GM08714 (cell line): Measurements from ENCODE around the gene HSPG2.

Experiments
- H3K4me3 ChIP-seq: fragments of 200-500 bp; sonication (Bioruptor generic); 2 replicates; pipeline ENCODE4 v1.5.1; 2014; ENCODE audit warnings: mild to moderate bottlenecking, low read length, inconsistent platforms
- ZNF274 ChIP-seq: IDR thresholded peaks from 2 replicates; pipeline ENCODE4 v1.6.1; 2012; ENCODE audit warnings: mild to moderate bottlenecking, low read depth, low read length

The HSPG2 gene

DNA sequence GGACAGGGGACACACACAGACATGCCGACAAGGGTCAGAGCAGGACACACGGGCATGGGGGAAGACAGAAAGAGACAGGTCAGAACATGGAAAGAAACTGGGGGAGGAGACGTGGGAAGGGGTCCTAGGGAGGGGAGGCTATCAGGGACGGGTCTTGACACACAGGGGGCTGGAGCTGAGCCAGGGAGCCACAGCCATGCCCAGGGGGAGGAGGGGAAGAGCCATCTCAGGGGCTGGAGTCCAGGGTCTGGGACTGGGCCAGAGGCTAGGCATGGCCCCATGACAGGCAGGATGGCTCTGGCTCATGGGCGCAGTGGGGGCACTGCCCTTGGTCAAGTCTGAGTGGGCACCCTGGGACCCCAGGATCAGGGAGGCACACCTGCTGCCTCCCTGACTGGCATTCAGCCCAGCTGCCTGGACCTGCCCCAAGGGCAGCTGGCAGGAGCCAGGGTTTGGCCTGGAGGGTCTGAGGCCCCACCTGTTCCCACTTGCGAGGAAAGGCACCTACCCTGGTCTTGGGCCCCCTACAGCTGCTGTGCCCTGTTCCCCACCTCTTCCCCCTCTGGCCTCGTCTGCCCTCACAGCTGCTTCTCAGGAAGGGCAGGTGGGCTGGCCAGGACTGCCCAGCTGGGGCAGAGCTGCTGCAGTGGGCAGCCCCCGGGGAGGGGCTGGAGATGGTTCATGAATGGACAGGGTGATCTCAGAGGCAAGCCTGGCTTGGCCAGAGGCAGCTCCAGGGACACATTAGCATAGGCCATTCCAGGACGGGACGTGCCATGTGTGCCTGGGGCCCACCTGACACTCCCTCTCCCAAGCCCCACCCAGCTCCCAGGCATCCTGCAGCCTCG, 42.9 kb downstream of the HSPG2 start:
- no peak overlapping the region for H3K4me3 ChIP-seq
- no peak for TF ChIP-seq ZNF274

DNA sequence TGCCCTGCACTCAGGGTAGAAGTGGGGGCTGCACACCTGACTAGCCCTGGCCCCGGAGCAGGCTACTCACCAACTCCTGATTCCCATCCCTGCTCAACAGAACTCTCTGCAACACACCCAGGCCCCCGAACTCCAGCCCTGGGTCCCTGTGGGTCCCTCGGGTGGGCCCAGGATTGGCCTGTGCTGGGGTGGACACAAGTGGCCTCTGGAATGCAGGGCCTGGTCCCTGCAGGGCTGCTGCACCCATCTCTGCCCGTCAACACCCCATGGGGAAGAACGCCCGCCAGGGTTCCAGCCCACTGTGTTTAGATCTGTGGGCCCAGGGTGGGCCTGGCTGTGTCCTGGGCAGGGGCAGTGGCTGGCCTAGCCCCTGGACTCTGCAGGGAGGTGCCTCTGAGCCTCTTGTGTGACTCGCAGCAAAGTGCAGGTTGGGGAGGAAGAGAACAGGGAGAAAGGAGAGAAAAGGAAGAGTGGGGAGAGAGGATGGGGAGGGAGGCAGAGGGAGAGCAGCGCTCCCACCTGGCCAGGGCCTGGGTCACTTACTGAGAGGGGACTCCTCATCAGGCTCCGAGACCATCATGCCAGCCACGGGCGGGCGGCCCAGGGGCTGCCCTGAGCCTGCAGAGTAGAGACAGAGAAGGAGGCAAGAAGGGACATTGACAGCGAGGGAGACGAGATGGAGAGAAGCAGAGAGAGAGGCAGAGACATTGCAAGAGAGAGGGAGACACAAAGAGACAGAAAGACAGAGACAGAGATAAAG, 43.9 kb downstream of the HSPG2 start:
- H3K4me3 ChIP-seq = no peak overlapping the region
- no peak for TF ChIP-seq ZNF274

DNA sequence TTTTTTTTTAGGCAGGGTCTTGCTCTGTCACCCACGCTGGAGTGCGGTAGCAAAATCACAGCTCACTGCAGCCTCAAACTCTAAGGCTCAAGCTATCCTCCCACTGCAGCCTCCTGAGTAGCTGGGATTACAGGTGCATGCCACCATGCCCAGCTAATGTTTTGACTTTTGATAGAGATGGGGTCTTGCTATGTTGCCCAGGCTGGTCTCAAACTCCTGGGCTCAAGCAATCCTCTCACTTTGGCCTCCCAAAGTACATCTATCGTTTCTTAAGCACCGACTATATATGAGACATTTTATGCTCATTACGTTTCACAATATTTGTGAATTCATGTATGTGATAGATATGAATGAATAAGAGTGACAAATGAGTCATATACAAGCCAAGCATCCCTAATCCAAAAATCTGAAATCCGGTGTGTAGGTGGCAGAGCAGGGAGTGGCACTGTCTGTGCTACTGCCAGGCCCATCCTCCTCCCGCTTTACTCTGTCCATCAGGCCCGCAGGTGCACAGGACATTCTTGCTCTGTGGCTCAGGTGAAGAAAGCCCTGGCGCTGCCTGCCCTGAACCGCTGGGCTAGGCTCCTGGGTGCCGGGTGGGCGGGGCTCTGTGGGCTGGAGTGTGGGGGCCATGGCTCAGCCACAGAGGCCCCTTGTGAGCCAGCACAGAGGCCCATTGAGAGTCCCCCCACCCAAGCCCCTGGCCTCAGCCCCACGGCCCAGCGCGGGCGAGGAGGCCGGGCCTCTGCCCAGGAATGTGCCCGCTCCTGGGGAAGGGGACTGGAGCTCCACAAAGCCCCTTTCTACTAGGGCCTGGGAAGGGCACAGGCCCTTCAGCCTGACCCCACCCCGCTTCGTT, 45.3 kb downstream of the HSPG2 start:
- TF ChIP-seq ZNF274 = no peak
- H3K4me3 ChIP-seq = no peak overlapping the region

DNA sequence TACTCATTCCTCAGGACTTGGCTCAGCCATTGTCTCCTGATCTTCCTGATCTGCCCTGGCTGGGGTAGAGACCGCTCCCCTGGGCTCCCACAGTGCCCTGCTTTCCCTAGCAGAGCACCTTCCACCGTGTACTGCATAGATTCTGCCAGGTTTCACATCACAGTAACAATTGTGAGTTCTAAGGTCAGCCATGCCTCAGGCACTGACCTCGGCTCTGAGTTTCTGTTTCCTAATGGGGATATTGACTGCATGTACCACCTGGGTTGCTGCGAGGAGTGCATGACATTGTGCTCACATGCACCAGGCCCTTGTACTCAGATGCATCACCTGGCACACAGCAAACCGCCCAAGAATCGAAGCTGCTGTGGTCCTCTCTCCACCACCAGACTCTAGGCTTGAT, 46.0 kb downstream of the HSPG2 start:
- no peak overlapping the region for H3K4me3 ChIP-seq
- TF ChIP-seq ZNF274 = no peak

- TF ChIP-seq ZNF274 = no peak
Measured at GRCh38 chr1:21888500-21888899, 48.6 kb downstream of the HSPG2 start.

DNA sequence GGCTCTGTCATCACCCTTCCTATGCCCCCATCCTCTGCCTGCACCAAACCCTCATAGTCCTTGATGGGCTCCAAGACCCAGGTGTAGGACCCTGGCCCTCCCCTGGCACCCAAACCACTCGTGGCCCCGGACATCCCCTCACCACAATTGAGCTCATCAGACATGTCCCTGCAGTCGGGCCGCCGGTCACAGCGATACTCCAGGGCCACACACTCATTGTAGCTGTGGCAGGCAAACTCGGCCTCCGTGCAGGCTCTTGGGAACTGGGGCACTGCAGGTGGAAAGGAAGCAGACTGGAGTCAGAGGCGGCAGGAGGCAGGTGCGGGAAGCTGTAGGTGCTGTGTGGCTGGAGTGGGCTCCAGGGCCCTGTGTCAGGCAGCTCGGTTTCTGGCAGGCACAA, 49.3 kb downstream of the HSPG2 start:
- no peak overlapping the region for H3K4me3 ChIP-seq
- no peak for TF ChIP-seq ZNF274

More at GRCh38 chr1:21888500-21888899, 48.6 kb downstream of the HSPG2 start:
- H3K4me3 ChIP-seq = no peak overlapping the region

DNA sequence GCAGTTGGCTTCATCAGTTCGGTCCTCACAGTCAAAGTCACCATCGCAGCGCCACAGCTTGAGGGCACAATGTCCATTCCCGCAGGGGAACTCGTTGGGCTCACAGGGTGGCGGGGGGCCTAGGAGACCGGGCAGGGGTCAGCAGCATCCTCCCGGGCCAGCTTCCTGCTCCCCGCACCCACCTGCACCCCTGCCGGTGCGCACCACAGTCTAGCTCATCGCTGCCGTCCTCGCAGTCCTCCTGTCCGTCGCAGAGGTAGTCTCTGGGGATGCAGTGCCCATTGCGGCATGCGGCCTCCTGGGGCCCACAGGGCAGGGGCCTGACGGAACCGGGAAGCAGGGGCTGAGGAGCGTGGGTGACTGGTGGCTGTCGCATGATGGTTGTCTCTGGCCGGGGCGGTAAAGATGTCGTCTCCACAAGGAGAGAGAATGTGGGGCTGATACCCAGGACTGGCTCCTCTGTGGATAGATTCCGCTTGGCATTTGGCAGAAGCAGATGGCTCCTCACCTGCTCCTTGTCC, 49.8 kb downstream of the HSPG2 start:
- no peak overlapping the region for H3K4me3 ChIP-seq
- TF ChIP-seq ZNF274 = no peak

DNA sequence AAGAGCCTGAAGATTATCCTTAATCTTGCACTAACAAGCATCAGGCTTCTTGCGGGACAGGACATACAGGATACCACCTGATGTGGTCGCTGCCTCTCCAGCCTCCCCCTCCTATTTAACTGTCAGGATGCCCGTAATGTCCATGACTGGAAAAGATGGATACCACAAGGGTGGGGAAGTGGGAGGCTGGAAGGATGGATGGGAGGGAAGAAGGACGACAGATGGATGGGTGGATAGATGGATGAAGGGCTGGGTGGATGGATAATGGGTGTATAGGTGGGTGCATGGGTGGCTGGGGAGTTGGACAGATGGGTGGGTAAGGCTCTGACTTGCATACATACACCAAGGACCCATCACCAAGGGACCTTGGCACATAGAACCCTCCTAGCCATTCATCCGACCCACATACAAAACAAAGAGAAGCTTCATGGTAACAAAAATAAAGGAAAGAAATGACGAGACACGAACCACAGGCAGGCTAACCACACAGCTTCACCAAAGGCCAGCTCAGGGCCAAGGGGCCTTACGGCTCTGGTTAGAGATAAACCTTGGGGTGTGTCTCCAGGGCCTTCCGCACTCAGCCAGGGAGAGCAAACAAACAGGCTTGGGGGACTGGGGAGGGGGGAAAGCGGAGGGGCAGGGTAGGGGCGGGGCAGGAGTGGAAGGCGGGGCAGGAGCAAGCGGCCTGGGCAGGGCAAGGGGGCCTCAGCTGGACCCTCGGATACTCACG, 50.5 kb downstream of the HSPG2 start:
- H3K4me3 ChIP-seq = no peak overlapping the region
- no peak for TF ChIP-seq ZNF274

DNA sequence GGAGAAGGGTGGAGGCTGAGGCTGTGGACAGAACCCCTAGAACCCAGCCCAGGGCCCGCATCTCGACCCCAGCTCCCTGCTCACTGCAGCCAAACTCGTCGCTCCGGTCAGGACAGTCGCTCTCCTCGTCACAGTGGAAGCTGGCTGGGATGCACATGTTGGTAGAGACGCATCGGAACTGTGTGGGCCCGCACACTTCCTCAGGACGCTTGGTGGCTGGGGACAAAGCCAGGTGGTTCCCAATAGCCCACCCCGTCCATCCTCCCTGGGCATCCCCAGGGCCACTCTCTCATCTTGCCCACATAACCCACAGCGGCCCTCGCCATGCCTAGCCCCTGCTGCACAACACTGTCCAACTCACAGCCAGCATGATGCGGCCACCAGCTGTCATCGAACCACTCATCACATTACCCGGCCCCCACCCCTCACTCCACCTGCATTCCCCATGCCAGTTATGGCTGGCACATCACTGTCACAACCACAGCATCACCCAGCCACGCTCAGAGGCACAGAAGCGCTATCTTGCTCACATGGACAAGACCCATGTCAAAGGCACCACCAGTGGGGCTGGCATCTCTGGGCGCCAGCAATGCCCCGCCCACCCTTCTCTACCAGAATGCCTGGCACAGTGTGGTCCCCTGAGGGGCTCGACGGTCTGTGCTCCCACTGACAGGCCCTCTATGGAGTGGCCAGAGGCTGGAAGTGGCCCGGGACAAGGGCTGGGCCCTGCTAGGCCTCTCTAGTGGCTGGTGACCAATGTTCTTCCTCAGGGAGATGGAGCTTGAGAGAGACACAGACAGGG, 51.7 kb downstream of the HSPG2 start:
- H3K4me3 ChIP-seq = no peak overlapping the region
- TF ChIP-seq ZNF274 = no peak

DNA sequence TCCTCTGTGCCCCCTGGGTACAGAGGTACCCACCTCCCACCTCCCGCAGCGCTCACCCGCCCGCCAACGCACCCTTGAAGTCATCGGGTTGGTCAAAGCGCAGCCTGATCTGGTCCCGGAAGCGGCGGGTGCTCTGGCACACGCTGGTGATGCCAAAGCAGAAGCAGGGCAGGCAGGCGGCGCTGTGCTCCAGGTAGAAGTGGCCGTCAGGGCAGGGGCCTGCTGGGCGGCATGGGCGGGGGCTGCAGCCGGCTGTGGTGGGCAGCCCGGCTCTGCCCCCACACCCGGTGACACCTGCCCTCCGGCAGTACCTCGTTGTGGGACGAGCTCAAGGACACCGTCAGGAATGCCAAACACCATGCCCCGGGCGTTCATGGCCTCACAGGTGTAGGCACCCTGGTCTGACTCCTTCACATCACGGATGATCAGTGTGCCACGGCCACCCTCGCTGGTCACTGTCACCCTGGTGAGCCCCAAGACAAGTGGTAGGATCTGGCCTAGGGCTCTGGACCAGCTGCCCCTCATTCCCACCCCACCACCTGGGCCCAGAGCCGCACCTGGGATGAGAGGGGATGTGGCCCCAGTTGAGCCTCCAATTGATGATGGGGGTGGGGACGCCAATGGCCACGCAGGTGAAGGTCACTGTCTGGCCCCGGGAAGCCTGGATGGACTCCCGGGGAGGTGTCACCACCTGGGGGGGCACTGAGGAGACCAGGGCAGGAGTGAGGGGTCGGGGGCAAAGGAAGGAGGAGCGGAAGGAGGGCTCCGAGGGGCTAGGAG, 52.5 kb downstream of the HSPG2 start:
- no peak for TF ChIP-seq ZNF274

DNA sequence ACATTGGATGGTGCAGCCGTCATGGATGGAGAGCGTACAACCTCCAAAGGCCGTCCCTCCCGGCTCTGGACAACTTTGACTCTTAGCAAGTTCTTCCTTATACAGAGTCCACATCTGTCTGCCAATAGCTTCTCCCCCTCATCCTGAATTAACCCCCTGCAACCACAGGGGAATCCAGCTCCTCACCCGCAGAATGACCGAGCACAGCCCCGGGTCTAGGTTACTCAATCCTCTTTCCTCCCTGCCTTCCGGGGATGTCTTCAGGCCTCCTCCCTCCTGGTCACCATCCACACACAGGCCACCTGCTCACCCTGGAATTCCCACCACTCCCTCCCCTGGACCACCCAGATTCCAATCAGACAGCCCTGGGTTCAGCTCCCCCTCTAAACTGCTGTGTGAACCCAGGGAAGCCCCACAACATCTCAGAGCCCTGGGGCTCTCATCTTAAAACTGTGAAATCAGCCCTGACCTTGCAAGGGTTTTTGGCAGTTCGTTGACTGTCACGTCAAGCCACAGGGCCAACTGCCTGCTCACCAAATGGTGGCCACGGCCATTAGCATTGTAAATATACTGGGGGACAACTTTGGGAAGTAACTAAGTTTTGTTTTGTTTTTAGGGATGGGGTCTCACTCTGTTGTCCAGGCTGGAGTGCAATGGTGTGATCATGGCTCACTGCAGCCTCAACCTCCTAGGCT, 54.2 kb downstream of the HSPG2 start:
- no peak for TF ChIP-seq ZNF274
- H3K4me3 ChIP-seq = no peak overlapping the region

More for the DNA sequence above, 52.5 kb downstream of the HSPG2 start:
- no peak overlapping the region for H3K4me3 ChIP-seq

GRCh38 chr1:21881250-21881649, 55.9 kb downstream of the HSPG2 start:
- H3K4me3 ChIP-seq = no peak overlapping the region

More at GRCh38 chr1:21881250-21881649, 55.9 kb downstream of the HSPG2 start:
- TF ChIP-seq ZNF274 = no peak
